ENCODE results near the gene PRKCZ.

DNA sequence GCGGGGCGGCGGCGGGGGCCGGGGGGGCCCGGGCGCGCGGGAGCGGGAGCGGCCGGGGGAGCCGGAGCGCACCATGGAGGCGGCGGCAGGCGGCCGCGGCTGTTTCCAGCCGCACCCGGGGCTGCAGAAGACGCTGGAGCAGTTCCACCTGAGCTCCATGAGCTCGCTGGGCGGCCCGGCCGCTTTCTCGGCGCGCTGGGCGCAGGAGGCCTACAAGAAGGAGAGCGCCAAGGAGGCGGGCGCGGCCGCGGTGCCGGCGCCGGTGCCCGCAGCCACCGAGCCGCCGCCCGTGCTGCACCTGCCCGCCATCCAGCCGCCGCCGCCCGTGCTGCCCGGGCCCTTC, 178.5 kb downstream of the PRKCZ start:
- TF ChIP-seq, protein P1, sequence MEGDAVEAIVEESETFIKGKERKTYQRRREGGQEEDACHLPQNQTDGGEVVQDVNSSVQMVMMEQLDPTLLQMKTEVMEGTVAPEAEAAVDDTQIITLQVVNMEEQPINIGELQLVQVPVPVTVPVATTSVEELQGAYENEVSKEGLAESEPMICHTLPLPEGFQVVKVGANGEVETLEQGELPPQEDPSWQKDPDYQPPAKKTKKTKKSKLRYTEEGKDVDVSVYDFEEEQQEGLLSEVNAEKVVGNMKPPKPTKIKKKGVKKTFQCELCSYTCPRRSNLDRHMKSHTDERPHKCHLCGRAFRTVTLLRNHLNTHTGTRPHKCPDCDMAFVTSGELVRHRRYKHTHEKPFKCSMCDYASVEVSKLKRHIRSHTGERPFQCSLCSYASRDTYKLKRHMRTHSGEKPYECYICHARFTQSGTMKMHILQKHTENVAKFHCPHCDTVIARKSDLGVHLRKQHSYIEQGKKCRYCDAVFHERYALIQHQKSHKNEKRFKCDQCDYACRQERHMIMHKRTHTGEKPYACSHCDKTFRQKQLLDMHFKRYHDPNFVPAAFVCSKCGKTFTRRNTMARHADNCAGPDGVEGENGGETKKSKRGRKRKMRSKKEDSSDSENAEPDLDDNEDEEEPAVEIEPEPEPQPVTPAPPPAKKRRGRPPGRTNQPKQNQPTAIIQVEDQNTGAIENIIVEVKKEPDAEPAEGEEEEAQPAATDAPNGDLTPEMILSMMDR (conservative IDR thresholded peaks at IDR 0.05; ENCODE audit: low read depth, low read length), result no peak
- no peak for TF ChIP-seq EZH2 (IDR thresholded peaks at IDR 0.05; ENCODE audit: borderline replicate concordance, low read depth, low read length, poor library complexity, severe bottlenecking)
